ENCODE results near the gene FYN. TPM values are rescaled to one million over a fixed set of nuclear protein-coding genes. Genes with fewer than 3 reads are reported as not detected.

FYN gene
- total and polyA plus RNA-seq, 2 of the 4 experiments (the other 2 are of a cell fraction), result 30.8 to 36.4 TPM

DNA sequence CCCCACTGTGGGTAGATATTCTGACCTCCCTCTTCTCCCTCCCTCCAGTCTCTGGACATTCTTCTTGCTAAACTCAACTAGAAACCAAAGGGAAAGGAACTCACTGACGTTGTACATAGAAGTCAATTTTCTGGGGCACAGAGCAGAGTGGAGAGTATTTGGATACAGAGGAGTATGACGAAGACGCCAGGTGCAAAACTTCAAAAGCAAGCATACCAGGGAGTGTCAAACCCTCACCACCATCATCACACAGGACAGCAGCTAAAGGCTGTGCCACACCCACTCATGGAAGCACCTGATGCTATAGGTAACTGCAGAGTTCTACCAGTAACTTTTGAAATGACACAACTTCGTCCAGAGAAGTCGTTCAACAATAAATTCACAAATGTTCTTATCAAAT lies 64.8 kb downstream of the FYN start:
- Histone ChIP-seq H3K4ac (ENCODE audit: low read depth, low read length) (no peak overlapping the region), H3K56ac (ENCODE audit: extremely low read depth, insufficient read depth, low read length) (no peak overlapping the region), H4K5ac (ENCODE audit: low read depth, low read length) (no peak overlapping the region), H3K4me2 (ENCODE audit: low read depth, low read length) (no peak overlapping the region), H3K27me3 (ENCODE audit: control insufficient read depth, insufficient read depth, low read length) (no peaks in the 10 kb centered on the region), H4K20me1 (ENCODE audit: insufficient read depth, low read length) (peaks cover 20% of the 10 kb centered on the region; the same call in 1 of the 2 replicates), H4K91ac (ENCODE audit: insufficient read depth, low read depth, low read length) (no peak overlapping the region), H3K14ac (replicated peaks; ENCODE audit: low read depth, low read length) (no peak overlapping the region), H2BK120ac (ENCODE audit: low read depth, low read length) (no peak overlapping the region), H3K27ac (ENCODE audit: insufficient read depth, low read length) (no peak overlapping the region), H4K8ac (ENCODE audit: low read depth in 2 of 2, low read length in 2 of 2) (no peak overlapping the region), H2BK15ac (ENCODE audit: low read depth, low read length) (no peak overlapping the region), H3K9me1 (ENCODE audit: insufficient read depth, low read length) (peaks cover 27% of the 10 kb centered on the region), H3K4me1 (ENCODE audit: control insufficient read depth, insufficient read depth, low read length) (peaks cover 26% of the 10 kb centered on the region), H3K79me1 (ENCODE audit: low read depth in 1 of 2, low read length in 2 of 2) (peaks cover 28 to 31% of the 10 kb centered on the region in 2 experiments), H2AK5ac (ENCODE audit: low read depth, low read length) (0 out of 2 replicates have a peak overlapping the region, but pooled peaks have one; percentile 10), H2BK20ac (ENCODE audit: low read depth, low read length) (no peak overlapping the region), H2BK5ac (ENCODE audit: low read depth, low read length, poor library complexity, severe bottlenecking) (no peak overlapping the region), H3K36me3 (ENCODE audit: control insufficient read depth, insufficient read depth, low read length) (no peaks in the 10 kb centered on the region), H3K4me3 (ENCODE audit: insufficient read depth, low read depth, low read length) (no peak overlapping the region), H2AFZ (replicated peaks; ENCODE audit: low read length, poor library complexity) (no peak overlapping the region), H3K9me3 (ENCODE audit: control insufficient read depth, insufficient read depth, low read length) (no peaks in the 10 kb centered on the region), H2AK9ac (replicated peaks; ENCODE audit: low read depth, low read length, poor library complexity) (no peak overlapping the region), H3K9ac (ENCODE audit: low read depth, low read length) (no peak overlapping the region), H3K18ac (ENCODE audit: low read depth, low read length) (no peak overlapping the region), H3K23ac (ENCODE audit: low read depth, low read length) (no peak overlapping the region)
- ChIA-PET POLR2A (ENCODE audit: unreplicated experiment) (no interaction called here), CTCF (no interaction called here)
- ATAC-seq (ENCODE audit: low read depth) (no peak), DNase-seq (no peak)
- dilution Hi-C loops (cut with HindIII; ENCODE audit: low sequenced_read_pairs, unreplicated experiment) (no loop called here), in situ Hi-C loops (cut with MboI; ENCODE audit: low sequenced_read_pairs) (no loop called here), intact Hi-C loops (cut with micrococcal nuclease) (loop anchor here (10.0 kb wide), 1 partner anchor 84 kb away; no protein-coding TSS in a partner anchor)
- no CpG with 5 or more reads among the region's 5 CpGs for whole genome bisulfite sequencing, 2 experiments (ENCODE audit: extremely low coverage in 2 of 2, insufficient read length in 1 of 2)
- TF ChIP-seq ELK1 (IDR thresholded peaks at IDR 0.05; ENCODE audit: borderline replicate concordance, low read depth, low read length) (no peak), NFE2L2 (IDR thresholded peaks at IDR 0.05; ENCODE audit: low read depth, low read length) (no peak), FOS (IDR thresholded peaks at IDR 0.05; ENCODE audit: low read depth, low read length) (no peak), RCOR1 (IDR thresholded peaks at IDR 0.05; ENCODE audit: insufficient replicate concordance, low read length) (no peak), CHD1 (IDR thresholded peaks at IDR 0.05; ENCODE audit: low read depth, low read length) (no peak), RAD21 (IDR thresholded peaks at IDR 0.05; ENCODE audit: low read length) (no peak), MXI1 (IDR thresholded peaks at IDR 0.05; ENCODE audit: borderline replicate concordance, low read depth, low read length) (no peak), RFX5 (IDR thresholded peaks at IDR 0.05; ENCODE audit: low read depth, low read length) (no peak), BHLHE40 (IDR thresholded peaks at IDR 0.05; ENCODE audit: low read depth, low read length) (no peak), SMC3 (IDR thresholded peaks at IDR 0.05; ENCODE audit: low read depth, low read length) (no peak)
- TF ChIP-seq, protein P1, sequence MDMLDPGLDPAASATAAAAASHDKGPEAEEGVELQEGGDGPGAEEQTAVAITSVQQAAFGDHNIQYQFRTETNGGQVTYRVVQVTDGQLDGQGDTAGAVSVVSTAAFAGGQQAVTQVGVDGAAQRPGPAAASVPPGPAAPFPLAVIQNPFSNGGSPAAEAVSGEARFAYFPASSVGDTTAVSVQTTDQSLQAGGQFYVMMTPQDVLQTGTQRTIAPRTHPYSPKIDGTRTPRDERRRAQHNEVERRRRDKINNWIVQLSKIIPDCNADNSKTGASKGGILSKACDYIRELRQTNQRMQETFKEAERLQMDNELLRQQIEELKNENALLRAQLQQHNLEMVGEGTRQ (IDR thresholded peaks at IDR 0.05; ENCODE audit: low read depth, low read length), result no peak
- BruUV-seq (replicated peaks), result no TSS peak

All from IMR-90 (cell line).